Astrocyte of the cerebellum (primary cell): Measurements from ENCODE around the gene TMEM141.
"Not testable (repeated sequence)": the region's sequence is repeated elsewhere in the genome, so short reads cannot be mapped to it uniquely, and the experiment has no call there.

Experiments used
- DNase-seq: peaks from one replicate; pipeline ENCODE4 v3.0.0-alpha.2; 2011; ENCODE audit warnings: low read depth
- H3K4me3 ChIP-seq: 2 replicates; pipeline ENCODE4 v1.5.1; 2011; ENCODE audit warnings: mild to moderate bottlenecking, low read depth, low read length, moderate library complexity
- in situ Hi-C: cut with HindIII; loops from 2 replicates; pipeline ENCODE4 v1.10.0; 2017; ENCODE audit warnings: low sequenced_read_pairs
- TF ChIP-seq, protein P1 (sequence below): IDR thresholded peaks from 2 replicates; pipeline ENCODE4 v1.5.1; 2012; ENCODE audit warnings: low read length, low read depth, moderate library complexity, mild to moderate bottlenecking; ENCODE audit errors: missing control alignments

TMEM141 gene

DNA sequence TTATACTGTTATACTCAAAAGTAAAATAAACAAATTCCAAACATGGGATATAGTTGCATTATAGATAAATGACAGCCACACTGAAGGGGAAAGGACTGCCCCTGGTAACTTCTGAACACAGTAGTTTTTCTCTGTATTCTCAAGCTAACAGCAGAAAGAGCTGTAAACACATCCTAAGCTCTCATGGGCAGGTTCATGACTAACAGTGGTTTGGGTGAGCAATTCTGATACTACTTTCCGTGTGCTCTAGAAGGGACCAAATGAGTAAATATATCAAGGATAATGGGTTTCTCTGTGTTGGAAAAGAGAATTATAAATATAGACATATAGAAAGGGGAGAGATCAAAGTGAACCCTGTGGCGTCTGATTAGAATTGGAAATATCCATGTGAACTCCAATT, 40.6 kb upstream of the TMEM141 start:
- no peak for DNase-seq
- TF ChIP-seq, protein P1, sequence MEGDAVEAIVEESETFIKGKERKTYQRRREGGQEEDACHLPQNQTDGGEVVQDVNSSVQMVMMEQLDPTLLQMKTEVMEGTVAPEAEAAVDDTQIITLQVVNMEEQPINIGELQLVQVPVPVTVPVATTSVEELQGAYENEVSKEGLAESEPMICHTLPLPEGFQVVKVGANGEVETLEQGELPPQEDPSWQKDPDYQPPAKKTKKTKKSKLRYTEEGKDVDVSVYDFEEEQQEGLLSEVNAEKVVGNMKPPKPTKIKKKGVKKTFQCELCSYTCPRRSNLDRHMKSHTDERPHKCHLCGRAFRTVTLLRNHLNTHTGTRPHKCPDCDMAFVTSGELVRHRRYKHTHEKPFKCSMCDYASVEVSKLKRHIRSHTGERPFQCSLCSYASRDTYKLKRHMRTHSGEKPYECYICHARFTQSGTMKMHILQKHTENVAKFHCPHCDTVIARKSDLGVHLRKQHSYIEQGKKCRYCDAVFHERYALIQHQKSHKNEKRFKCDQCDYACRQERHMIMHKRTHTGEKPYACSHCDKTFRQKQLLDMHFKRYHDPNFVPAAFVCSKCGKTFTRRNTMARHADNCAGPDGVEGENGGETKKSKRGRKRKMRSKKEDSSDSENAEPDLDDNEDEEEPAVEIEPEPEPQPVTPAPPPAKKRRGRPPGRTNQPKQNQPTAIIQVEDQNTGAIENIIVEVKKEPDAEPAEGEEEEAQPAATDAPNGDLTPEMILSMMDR: no peak
- no peak overlapping the region for H3K4me3 ChIP-seq
- in situ Hi-C loops: no loop called here

DNA sequence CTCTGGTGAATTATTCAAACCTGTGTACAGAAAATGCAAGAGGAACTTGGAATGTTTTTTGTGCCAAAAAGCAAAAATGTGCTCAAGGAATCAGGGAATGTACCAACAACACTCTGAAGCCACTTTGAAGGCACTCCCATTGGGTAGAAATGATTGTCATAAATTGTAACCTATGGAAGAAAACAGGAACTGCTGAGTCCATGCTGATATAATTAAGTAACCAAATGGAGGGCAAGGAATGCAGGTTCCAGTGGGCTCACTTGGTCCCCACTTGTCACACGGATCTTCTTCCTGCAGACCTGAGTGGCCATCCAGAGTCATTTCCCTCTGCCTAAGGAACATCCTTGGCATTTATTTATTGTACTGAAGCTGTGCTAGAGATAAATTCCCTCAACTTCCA, 39.9 kb upstream of the TMEM141 start:
- in situ Hi-C loops: no loop called here
- no peak overlapping the region for H3K4me3 ChIP-seq
- no peak for DNase-seq
- TF ChIP-seq, protein P1: no peak

DNA sequence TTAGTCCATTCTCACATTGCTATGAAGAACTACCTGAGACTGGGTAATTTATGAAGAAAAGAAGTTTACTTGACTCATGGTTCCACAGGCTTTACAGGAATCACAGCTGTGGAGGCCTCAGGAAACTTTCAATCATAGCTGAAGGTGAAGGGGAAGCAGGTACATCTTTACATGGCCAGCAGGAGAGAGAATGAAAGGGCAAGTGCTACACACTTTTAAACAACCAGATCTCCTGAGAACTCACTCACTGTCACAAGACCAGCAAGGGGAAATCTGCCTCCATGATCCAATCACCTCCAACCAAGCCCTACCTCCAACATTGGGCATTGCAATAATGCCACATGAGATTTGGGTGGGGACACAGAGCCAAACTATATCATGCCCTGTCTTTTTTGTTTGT, 39.3 kb upstream of the TMEM141 start:
- no peak overlapping the region for H3K4me3 ChIP-seq
- in situ Hi-C loops: no loop called here
- DNase-seq: no peak
- TF ChIP-seq, protein P1: no peak

DNA sequence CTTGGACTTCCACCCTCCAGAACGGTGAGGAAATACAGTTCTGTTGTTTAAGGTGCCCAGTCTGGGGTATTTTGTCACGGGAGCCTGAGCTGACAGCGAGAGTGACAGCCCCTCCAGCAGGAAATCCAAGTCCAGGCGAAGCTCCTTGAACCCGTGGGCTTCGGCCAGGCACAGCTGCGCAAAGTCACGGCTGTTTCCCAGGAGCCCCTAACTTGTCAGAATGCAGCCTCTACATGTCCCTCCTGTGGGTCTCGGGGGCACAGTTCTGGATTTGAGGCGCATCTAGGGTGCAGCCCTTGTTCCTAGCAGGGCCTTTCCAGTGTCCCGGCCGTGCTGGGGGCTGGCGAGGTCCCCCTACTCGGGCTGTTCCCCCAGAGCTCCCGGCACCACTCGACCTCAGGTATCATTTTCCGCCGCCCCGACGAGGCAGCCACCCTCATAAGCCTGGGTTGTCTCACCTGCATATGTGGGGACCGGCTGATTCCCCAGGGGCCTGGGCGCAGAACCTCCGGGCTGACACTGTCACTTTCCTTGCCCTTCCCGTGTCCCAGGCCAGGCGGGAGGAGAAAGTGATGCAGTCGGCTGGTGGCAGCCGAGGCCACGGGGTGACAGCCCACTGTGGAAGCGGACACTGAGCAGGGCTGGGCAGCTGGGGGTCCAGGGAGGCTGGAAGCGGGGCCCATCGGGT, 37.6 kb upstream of the TMEM141 start:
- TF ChIP-seq, protein P1: no peak
- DNase-seq: no peak
- in situ Hi-C loops: no loop called here
- H3K4me3 ChIP-seq: no peak overlapping the region

DNA sequence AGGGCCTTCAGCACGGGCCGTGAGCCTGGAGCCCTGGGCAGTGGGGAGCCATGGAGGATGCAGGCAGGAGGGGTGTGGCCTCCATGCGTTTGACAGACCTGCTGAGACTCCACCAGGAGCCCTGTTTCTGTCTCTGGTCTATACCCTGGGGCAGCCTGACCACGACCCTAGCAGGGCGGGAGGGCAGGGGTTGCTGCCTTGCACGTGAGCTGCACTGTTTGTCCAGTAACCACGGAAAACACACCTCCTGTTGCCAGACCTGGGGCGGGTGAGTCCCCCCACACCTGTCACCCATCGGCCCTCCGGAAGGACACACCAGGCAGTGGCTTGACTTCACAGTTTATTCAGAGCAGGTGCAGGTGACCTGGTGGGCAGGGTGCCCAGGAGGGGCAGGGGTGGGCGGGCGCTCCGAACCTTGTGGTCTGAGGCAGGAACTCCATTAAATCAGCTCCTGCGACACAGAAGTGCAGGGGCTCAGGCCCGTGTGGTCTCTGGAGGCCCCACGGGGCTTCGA, 37.0 kb upstream of the TMEM141 start:
- in situ Hi-C loops: no loop called here
- DNase-seq: no peak
- TF ChIP-seq, protein P1: no peak

DNA sequence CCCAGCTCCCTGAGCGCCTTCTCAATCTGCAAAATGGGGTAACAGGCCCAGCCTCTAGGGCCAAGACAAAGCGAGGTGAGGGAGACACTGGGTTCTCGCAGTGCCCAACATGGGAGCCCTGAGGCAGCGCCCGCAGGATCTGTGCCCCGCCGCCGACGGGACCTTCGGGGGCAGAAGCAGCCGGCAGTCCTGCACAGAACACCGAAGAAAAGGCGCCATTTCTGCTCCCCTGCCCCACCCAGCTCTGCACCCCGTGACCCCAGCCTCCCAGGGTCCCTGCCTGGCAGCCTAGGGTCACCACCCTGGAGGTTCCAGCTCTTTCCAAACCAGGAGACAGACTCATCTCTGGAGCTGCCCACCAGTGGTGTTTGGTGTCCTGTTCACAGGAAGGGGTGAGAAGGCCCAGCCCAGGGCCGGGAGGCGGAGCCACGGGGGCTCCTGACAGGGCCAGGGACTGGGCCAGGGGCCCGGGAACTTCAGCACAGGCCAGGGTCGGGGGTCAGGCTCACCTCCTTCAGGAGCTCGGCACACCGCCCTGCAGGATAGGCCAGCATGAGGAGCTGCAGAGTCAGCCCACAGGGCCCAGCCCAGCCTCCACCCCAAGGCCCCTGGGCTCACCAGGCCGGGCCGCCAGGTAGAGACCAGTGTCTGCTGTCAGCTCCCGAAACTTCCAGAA, 36.4 kb upstream of the TMEM141 start:
- in situ Hi-C loops: no loop called here
- TF ChIP-seq, protein P1: no peak
- DNase-seq: no peak

More for the DNA sequence above, 37.0 kb upstream of the TMEM141 start:
- H3K4me3 ChIP-seq: no peak overlapping the region

DNA sequence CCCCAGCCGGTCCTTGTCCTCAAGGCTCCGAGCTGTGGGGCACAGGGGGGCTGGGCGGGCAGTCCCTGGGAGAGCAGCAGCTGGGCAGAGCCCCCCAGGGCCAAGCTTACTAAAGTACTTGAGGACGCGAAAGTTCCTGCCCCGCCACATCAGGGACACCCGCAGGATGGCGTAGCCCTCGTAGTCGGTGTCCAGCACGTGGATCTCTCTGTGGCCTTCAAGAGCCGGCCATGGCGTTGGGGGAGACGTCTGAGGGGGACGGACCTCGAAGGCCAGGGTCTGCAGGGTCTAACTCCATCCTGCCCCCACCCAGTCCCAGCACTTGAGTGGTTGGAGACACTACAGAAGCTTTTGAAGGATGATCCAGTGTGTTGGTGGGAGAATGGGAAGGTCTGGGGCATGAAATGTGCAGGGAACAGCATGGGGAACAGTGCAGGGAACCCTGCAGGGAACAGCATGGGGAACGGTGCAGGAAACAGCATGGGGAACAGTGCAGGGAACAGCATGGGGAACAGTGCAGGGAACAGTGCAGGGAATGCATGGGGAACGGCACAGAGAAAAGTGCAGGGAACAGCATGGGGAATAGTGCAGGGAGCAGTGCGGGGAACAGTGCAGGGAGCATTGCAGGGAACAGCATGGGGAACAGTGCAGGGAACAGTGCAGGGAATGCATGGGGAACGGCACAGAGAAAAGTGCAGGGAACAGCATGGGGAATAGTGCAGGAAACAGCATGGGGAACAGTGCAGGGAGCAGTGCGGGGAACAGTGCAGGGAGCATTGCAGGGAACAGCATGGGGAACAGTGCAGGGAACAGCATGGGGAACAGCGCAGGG, 35.6 kb upstream of the TMEM141 start:
- DNase-seq, in situ Hi-C loops, H3K4me3 ChIP-seq: not testable (repeated sequence)

More for the DNA sequence above, 36.4 kb upstream of the TMEM141 start:
- no peak overlapping the region for H3K4me3 ChIP-seq
